MCF 10A (cell line): ENCODE data around the gene DHRS7B. TPM values are rescaled to one million over a fixed set of nuclear protein-coding genes. Genes with fewer than 3 reads are reported as not detected.
"Not testable (repeated sequence)": the region's sequence is repeated elsewhere in the genome, so short reads cannot be mapped to it uniquely, and the experiment has no call there.

ENCODE experiments used
- BruUV-seq: library from RNA; stranded (reverse); fragments of 400-500 nt; replicated peaks from 2 replicates; lab custom pipeline; 2021; lab: Mats Ljungman, UMichigan
- CTCF ChIA-PET: fragments of 300-600 bp; sonication (Branson Sonifier 250); formaldehyde crosslinking; extraction: SDS; loops from one replicate; lab custom pipeline; 2021; ENCODE audit warnings: antibody characterized with exemption, inconsistent platforms; lab: Yijun Ruan, JAX
- POLR2A ChIA-PET: fragments of 300-600, 350-650 bp; sonication (Branson Sonifier 250); formaldehyde crosslinking; extraction: SDS; loops from one replicate; lab custom pipeline; 2020; ENCODE audit warnings: antibody characterized with exemption, inconsistent platforms; lab: Yijun Ruan, JAX
- DNase-seq: peaks from one replicate; pipeline ENCODE4 v3.0.0-alpha.2; 2018; ENCODE audit not compliant: unreplicated experiment
- H3K27ac Mint-ChIP-seq: one replicate; pipeline ENCODE4 v1.8.0; 2022; ENCODE audit warnings: mild to moderate bottlenecking, low read depth, mixed read lengths; ENCODE audit not compliant: unreplicated experiment
- H3K27me3 Mint-ChIP-seq: one replicate; pipeline ENCODE4 v1.8.0; 2022; ENCODE audit warnings: mixed read lengths; ENCODE audit not compliant: insufficient read depth, unreplicated experiment
- H3K36me3 Mint-ChIP-seq: one replicate; pipeline ENCODE4 v1.8.0; 2022; ENCODE audit warnings: mild to moderate bottlenecking, moderate library complexity, mixed read lengths; ENCODE audit not compliant: insufficient read depth, unreplicated experiment
- H3K4me1 Mint-ChIP-seq: one replicate; pipeline ENCODE4 v1.8.0; 2022; ENCODE audit warnings: mixed read lengths; ENCODE audit not compliant: insufficient read depth, unreplicated experiment
- H3K4me3 Mint-ChIP-seq: one replicate; pipeline ENCODE4 v1.8.0; 2022; ENCODE audit warnings: mild to moderate bottlenecking, moderate library complexity, mixed read lengths; ENCODE audit not compliant: unreplicated experiment
- H3K9me3 Mint-ChIP-seq: one replicate; pipeline ENCODE4 v1.8.0; 2022; ENCODE audit warnings: mixed read lengths; ENCODE audit not compliant: unreplicated experiment
- intact Hi-C: fragments of 100-400 bp; cut with micrococcal nuclease; formaldehyde crosslinking; loops from 2 replicates; pipeline ENCODE4 v1.14.1; 2022
- total RNA-seq: library from RNA; stranded (reverse); gene quantifications from 2 replicates; pipeline ENCODE4 v1.2.3, GENCODE V29; 2022
- TF ChIP-seq, protein P1 (sequence below): fragments of 200-600 bp; IDR thresholded peaks from one replicate; pipeline ENCODE4 v1.8.0; 2022; ENCODE audit warnings: antibody characterized with exemption, mild to moderate bottlenecking; ENCODE audit not compliant: unreplicated experiment

The DHRS7B gene
- total RNA-seq, 1 experiment from 2014 or later: 18.0 TPM

DNA sequence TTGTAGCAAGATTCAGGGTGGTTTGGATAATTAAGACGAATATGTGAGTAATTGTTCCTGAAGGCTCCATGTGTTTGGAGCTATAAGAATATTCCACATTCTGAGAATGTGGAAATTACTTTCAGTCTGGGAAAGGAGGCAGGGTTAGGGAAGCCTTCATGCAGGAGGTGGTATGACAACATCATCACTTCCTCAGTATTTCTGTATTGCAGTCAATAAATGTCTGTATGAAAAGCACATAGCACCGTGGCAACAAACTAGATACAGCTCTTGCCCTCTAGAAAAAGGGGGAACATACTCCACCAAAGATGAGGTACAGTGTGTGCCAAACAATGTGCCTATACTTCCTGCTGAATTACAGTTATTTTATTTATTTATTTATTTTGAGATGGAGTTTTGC lies 26.1 kb upstream of the DHRS7B start:
- Mint-ChIP-seq H3K27ac (no peak overlapping the region), H3K9me3 (no peaks in the 10 kb centered on the region), H3K4me3 (no peak overlapping the region), H3K27me3 (no peaks in the 10 kb centered on the region), H3K4me1 (peaks cover 8% of the 10 kb centered on the region), H3K36me3 (no peaks in the 10 kb centered on the region)
- BruUV-seq: no TSS peak
- DNase-seq: no peak
- intact Hi-C loops: no loop called here
- ChIA-PET CTCF (interaction anchor here (0.6 to 2.3 kb wide), 9 partner anchors 8 to 106 kb away, joined by 3 to 20 read pairs (median 4); no protein-coding TSS in a partner anchor), POLR2A (no interaction called here)
- TF ChIP-seq, protein P1, sequence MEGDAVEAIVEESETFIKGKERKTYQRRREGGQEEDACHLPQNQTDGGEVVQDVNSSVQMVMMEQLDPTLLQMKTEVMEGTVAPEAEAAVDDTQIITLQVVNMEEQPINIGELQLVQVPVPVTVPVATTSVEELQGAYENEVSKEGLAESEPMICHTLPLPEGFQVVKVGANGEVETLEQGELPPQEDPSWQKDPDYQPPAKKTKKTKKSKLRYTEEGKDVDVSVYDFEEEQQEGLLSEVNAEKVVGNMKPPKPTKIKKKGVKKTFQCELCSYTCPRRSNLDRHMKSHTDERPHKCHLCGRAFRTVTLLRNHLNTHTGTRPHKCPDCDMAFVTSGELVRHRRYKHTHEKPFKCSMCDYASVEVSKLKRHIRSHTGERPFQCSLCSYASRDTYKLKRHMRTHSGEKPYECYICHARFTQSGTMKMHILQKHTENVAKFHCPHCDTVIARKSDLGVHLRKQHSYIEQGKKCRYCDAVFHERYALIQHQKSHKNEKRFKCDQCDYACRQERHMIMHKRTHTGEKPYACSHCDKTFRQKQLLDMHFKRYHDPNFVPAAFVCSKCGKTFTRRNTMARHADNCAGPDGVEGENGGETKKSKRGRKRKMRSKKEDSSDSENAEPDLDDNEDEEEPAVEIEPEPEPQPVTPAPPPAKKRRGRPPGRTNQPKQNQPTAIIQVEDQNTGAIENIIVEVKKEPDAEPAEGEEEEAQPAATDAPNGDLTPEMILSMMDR: no peak

DNA sequence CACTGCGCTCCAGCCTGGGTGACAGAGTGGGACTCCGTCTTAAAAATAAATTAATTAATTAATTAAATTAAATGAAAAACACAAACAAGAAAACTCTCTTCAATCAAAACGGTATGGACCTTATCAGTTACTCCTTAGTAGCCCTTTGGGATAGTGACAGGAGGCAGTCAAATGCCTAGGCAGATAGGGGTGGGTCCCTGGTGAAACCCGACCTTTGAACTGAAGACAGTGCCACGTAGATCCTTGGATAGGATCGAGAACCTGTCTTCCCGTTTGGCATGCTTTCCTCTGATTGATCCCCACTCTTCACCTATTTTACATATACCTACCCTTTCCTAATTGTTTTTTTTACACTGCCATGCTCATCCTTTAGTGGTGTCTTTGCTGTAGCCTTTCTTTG lies 22.2 kb upstream of the DHRS7B start:
- H3K36me3 Mint-ChIP-seq: no peaks in the 10 kb centered on the region
- H3K27me3 Mint-ChIP-seq: no peaks in the 10 kb centered on the region
- CTCF ChIA-PET: interaction anchor here (0.6 to 3.3 kb wide), 3 partner anchors 15 to 65 kb away, joined by 3 to 14 read pairs (median 6); no protein-coding TSS in a partner anchor
- TF ChIP-seq, protein P1: no peak
- POLR2A ChIA-PET: no interaction called here
- no peaks in the 10 kb centered on the region for H3K4me1 Mint-ChIP-seq
- BruUV-seq: no TSS peak
- intact Hi-C loops: no loop called here
- H3K27ac Mint-ChIP-seq: no peak overlapping the region
- H3K4me3 Mint-ChIP-seq: no peak overlapping the region
- no peak for DNase-seq
- H3K9me3 Mint-ChIP-seq: no peaks in the 10 kb centered on the region

DNA sequence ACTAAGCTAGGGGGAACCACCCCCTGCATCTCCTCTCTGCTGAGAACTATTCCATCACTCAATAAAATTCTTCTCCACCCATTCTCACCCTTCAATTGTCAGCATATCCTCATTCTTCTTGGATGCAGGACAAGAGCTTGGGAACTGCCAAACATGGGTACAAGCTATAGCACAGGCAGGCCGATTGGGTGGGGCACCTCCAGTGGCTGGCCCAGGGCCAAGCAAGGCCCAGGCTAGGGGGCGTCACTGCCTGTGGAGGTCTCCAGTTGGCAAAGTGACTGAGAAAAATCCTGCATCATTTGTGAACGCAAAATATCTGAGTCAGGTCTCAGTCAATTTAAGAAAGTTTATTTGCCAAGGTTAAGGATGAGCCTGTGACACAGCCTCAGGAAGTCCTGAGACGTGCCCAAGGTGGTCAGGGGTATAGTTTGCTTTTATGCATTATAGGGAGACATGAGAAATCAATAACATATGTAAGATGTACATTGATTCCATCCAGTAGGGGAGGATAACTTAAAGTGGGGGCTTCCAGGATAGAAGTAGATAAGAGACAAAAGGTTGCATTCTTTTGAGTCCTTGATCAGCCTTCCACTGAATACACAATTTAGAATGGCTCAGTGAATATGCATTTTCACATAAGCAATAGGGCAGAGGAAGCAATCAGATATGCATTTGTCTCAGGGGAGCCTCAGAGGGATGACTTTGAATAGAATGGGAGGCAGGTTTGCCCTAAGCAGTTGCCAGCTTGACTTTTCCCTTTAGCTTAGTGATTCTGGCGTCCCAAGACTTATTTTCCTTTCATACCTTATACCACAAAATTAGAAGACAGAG lies 21.5 kb upstream of the DHRS7B start:
- no TSS peak for BruUV-seq
- Mint-ChIP-seq H3K4me3 (no peak overlapping the region), H3K36me3 (no peaks in the 10 kb centered on the region), H3K27ac (no peak overlapping the region), H3K4me1 (no peaks in the 10 kb centered on the region), H3K9me3 (no peaks in the 10 kb centered on the region), H3K27me3 (no peaks in the 10 kb centered on the region)
- DNase-seq: no peak
- CTCF ChIA-PET: interaction anchor here (0.6 to 3.3 kb wide), 2 partner anchors 14 to 53 kb away, joined by 3 to 14 read pairs; no protein-coding TSS in a partner anchor
- intact Hi-C loops: no loop called here
- TF ChIP-seq, protein P1: no peak
- POLR2A ChIA-PET: no interaction called here

DNA sequence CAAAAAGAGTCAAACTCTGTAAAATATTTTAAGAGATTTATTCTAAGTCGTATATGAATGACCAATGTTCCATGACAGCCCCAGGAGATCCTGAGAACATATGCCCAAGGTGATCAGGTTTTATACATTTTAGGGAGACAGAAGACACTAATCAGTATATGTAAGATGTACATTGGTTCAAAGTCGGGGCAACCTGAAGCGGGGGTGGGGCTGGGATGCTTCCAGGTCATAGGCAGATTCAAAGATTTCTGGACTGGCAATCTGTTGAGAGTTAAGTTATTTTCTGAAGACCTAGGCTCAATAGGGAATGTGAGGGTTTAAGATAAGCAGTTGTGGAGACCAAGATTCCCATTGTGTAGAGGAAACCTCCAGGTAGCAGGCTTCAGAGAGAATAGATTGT lies 20.4 kb upstream of the DHRS7B start:
- intact Hi-C loops: no loop called here
- Mint-ChIP-seq H3K4me1 (no peaks in the 10 kb centered on the region), H3K4me3 (no peak overlapping the region), H3K36me3 (no peaks in the 10 kb centered on the region), H3K27me3 (no peaks in the 10 kb centered on the region), H3K27ac (no peak overlapping the region), H3K9me3 (no peaks in the 10 kb centered on the region)
- no TSS peak for BruUV-seq
- ChIA-PET CTCF (interaction anchor here (3.3 kb wide), 1 partner anchor 13 kb away, joined by 14 read pairs; no protein-coding TSS in a partner anchor), POLR2A (no interaction called here)
- DNase-seq: no peak
- TF ChIP-seq, protein P1: no peak

DNA sequence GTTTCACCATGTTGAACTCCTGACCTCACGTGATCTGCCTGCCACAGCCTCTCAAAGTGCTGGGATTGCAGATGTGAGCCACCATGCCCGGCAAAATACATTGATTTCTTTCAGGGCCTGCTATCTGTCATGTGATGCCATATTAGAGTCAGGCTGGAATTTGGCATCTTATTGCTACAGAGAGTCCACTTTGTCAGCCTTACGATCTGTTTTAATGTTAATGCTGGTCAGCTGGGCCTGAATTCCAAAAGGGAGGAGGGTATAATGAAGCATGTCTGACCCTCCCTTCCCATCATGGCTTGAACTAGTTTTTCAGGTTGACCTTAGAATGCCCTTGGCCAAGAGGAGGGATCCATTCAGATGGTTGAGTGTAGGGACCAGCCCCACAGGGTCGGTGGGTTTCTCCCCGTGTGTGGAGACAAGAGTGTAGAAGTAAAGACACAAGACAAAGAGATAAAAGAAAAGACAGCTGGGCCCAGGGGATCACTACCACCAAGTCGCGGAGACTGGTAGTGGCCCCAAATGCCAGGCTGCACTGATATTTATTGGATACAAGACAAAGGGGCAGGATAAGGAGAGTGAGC lies 19.6 kb upstream of the DHRS7B start:
- H3K4me3 Mint-ChIP-seq, BruUV-seq, H3K27me3 Mint-ChIP-seq, DNase-seq, H3K27ac Mint-ChIP-seq, H3K9me3 Mint-ChIP-seq, H3K4me1 Mint-ChIP-seq, intact Hi-C loops, H3K36me3 Mint-ChIP-seq, POLR2A ChIA-PET: not testable (repeated sequence)
- CTCF ChIA-PET: interaction anchor here (0.7 to 0.8 kb wide), 2 partner anchors 169 to 170 kb away, joined by 3 to 5 read pairs; no protein-coding TSS in a partner anchor
